Suprapubic skin (tissue), 4 donors: ENCODE measurements around the gene MAGI1.

Source experiments
- EP300 ChIP-seq: sonication (generic); formaldehyde crosslinking; IDR thresholded peaks from one replicate; pipeline ENCODE4 v1.6.1; 2017; ENCODE audit warnings: antibody characterized with exemption
- POLR2A ChIP-seq, 2 donors: fragments of 450-650 bp; IDR thresholded peaks; one replicate each; pipeline ENCODE4 v1.6.1; 2017; ENCODE audit warnings: antibody characterized with exemption in 2 of 2, mild to moderate bottlenecking in 2 of 2, moderate library complexity in 2 of 2
- POLR2AphosphoS5 ChIP-seq, 3 donors: sonication (generic); formaldehyde crosslinking; IDR thresholded peaks; one replicate each; pipeline ENCODE4 v1.6.1; 2017; ENCODE audit warnings: antibody characterized with exemption in 3 of 3
- TF ChIP-seq, protein P1 (sequence below), 2 donors: fragments of 200-600 bp in 1 of 2; fragments of 450-650 bp in 1 of 2; sonication (generic) in 1 of 2; IDR thresholded peaks; one replicate each; pipeline ENCODE4 v1.5.1; 2016 to 2019; ENCODE audit warnings: antibody characterized with exemption in 2 of 2, mild to moderate bottlenecking in 1 of 2, moderate library complexity in 1 of 2

DNA sequence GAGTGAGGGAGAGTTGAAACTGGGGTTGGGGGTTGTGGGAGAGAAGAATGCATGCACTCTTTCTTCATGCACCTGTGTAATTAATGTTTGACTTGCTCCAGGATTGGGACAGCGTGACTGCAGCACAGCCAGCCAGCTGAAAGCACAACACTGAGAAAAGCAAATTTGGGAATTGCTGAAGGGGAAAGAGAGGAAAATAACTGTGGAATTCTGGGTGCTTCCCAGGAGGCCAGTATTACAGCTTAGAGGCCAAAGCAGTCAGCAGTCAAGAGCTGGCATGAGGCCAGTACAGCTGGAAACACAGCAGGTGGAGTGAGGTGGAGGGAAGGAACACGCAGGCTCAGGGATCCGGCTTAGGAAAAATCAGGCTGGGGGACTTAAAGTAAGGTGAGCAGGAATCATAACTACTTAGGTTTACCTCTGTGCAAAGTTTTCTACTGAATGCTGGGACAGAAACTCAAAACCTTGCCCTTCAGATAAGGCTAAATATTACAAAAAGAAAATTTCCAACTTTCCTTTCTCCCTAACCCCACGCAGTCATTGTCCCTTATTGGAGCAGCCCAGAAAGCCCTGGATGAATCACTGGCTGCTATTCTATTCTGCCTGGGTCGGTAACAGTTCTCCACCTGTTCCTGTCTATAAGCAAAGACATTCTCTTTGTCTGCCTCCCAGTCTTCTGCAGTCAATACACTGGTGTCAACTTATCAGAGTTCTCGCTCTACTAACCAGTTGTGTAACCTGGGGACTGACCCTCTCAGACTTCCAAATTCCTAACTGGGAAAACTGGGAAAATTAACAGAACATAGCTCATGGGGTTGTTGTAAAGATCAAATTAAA is 167.2 kb downstream of the MAGI1 start:
- TF ChIP-seq, protein P1, sequence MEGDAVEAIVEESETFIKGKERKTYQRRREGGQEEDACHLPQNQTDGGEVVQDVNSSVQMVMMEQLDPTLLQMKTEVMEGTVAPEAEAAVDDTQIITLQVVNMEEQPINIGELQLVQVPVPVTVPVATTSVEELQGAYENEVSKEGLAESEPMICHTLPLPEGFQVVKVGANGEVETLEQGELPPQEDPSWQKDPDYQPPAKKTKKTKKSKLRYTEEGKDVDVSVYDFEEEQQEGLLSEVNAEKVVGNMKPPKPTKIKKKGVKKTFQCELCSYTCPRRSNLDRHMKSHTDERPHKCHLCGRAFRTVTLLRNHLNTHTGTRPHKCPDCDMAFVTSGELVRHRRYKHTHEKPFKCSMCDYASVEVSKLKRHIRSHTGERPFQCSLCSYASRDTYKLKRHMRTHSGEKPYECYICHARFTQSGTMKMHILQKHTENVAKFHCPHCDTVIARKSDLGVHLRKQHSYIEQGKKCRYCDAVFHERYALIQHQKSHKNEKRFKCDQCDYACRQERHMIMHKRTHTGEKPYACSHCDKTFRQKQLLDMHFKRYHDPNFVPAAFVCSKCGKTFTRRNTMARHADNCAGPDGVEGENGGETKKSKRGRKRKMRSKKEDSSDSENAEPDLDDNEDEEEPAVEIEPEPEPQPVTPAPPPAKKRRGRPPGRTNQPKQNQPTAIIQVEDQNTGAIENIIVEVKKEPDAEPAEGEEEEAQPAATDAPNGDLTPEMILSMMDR (IDR thresholded peaks at IDR 0.05): no peak
- TF ChIP-seq EP300 (no peak), POLR2AphosphoS5 (IDR thresholded peaks at IDR 0.05) (no peak), POLR2A (IDR thresholded peaks at IDR 0.05) (no peak)
